Measurements from ENCODE around the gene TREH.
"Not testable (repeated sequence)": the region's sequence is repeated elsewhere in the genome, so short reads cannot be mapped to it uniquely, and the experiment has no call there.

Gene TREH

DNA sequence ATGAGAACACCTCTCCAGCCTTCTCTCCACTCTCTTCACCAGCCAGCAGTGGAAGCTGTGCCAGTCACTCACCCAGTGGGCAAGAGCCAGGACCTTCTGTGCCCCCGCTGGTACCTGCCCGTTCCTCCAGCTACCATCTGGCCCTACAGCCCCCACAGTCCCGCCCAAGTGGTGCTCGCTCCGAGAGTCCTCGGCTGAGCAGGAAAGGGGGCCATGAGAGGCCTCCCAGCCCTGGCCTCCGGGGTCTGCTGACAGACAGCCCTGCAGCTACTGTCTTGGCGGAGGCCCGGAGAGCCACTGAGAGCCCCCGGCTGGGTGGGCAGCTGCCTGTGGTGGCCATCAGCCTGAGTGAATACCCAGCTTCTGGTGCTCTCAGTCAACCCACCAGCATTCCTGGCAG lies 51.9 kb downstream of the TREH start:
- DNase-seq: no peak

DNA sequence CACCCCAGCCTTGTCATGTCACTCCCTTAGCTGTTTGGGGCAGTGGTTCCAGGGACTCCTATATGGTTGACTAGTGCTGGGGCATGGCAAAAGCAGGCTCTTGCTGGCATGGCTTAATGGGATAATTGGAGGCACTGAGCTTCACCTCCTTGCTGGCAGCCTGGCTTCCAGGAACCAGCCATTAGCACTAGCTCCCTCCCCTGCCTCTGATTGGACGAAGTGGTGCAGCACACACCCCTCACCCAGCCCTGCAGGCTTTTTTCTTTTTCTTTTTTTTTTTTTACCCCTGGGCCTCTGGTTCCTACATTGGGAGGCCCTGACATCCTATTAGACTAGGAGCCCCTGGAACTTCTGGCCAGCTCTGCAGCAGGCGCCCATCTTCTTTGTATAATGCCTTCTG lies 53.5 kb downstream of the TREH start:
- no peak for DNase-seq

- DNase-seq: no peak
Measured at GRCh38 chr11:118625036-118625690, 54.3 kb downstream of the TREH start.

GRCh38 chr11:118623269-118623655 lies 56.2 kb downstream of the TREH start:
- DNase-seq: no peak

GRCh38 chr11:118622376-118623268 lies 56.8 kb downstream of the TREH start:
- no peak for DNase-seq

- no peak for DNase-seq
Measured at GRCh38 chr11:118621784-118622375, 57.6 kb downstream of the TREH start.

DNA sequence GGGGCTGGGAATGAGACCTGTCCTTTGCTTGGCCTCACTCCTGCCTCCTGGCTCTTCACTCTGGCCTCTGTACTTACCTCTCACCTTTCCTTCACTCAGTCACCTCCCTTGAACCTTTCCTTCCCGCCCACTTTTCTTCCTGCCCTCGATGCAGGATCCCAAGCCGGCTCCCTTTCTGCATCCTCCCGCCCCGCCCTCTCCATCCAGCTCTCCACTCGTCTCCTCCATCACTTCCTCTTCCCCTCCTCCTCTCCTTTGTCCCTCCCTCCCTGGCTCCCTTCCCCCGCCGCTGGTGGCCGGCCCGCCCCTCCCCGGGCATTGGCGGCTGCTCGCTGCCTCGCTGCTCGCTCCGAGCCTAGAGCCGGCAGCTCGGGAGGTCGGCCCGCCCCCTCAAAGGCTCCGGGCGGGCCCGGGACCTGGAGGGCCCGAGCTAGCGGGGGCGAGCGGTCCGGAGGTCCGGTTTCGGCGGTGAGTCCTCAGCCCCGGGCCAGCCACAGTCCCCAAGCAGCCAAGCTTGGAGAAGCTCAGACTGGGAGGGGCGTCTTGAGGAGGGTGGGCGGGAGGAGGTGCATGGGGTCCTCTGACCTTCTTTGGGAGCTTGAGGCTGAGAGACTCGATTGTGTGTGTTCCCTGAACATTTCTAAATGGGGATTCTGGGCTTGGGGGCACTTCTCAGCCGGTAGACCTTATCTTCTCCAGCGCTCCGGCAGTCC lies 58.2 kb downstream of the TREH start:
- DNase-seq: peak in 1 of 2 donors; percentile 10

DNA sequence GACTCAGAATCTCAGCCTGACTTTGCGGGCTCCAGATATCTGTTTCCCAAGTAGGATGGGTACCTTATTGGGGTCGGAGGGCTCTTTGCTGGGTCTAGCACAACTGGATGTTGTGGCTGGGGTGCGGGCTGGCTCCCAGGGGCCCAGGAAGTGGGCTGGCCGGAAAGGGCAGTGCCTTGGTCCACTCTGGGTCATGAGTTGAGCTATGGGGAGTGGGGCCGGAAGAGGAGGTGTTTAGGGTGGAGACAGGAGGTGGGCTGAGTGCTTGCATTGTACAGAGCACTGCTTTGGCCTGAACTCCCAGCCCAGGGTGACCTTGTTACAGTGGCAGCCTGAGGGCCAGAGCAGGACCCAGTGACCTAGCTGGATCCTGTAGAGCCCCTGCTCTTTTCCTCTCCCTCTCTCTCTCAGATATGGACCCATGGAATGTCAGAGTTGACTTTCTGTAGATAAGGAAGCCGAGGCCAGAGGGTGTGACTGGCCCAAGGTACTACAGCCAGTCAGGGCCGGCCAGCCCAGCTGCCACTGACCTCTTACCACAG lies 58.9 kb downstream of the TREH start:
- DNase-seq: no peak

DNA sequence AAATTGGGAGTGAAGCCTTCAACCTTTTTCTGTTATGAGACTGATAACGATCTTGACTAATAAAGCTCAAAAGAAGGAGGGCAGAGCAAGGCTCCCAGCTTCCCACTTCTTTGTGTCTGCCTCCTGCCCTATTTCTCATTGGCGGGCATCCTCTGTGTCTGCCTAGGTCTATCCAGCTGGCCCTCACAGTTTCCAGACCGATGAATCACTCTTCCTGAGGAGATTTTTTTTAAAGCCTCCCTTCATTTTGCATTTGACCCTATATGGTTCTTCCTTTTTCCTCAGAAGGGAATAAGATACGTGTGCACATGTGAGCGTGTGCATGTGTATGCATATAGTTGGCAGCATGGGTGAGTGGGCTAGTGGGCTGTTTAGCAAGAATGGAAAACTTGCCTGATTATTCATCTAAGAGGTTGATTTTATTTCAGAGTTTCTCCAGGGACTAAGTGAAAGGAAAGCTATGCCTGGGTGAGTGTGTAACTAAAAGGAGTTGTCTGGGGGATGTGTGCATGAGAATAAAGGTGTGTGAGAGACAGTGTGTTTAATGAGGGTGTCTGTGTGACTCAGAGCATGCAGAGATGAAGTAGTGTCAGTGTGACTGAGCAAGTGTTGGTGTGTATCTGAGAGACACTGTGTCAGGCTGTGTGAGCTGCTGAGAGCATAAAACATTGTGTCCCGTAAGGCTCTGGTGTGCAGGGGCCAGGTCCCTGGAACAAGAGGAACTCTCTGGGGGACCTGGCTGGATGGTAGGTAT lies 59.8 kb downstream of the TREH start:
- no peak for DNase-seq

GRCh38 chr11:118618991-118619375 lies 60.5 kb downstream of the TREH start:
- no peak for DNase-seq

- no peak for DNase-seq
Measured at GRCh38 chr11:118618115-118618990, 61.1 kb downstream of the TREH start.

GRCh38 chr11:118615976-118616371 lies 63.5 kb downstream of the TREH start:
- no peak for DNase-seq

- DNase-seq: no peak
Measured at GRCh38 chr11:118615282-118615975, 64.0 kb downstream of the TREH start.

DNA sequence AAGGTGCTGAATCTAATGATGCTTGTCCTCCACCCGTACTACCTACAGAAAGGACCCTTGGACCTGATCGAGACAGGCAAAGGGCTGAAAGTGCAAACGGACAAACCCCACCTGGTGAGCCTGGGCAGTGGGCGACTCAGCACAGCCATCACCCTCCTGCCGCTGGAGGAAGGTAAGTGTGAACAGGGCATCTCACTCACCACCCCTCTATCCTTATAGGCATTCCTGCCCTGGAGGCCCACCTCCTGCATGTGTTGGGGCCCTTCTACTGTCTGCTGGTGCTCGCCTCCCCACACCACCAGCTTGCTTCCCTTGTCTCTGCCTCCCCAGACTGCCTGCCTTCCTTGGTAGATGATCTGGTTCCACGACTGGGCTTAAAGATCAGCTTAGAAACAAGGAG lies 64.9 kb downstream of the TREH start:
- DNase-seq: no peak

GRCh38 chr11:118612378-118612777 lies 67.1 kb downstream of the TREH start:
- DNase-seq: no peak

DNA sequence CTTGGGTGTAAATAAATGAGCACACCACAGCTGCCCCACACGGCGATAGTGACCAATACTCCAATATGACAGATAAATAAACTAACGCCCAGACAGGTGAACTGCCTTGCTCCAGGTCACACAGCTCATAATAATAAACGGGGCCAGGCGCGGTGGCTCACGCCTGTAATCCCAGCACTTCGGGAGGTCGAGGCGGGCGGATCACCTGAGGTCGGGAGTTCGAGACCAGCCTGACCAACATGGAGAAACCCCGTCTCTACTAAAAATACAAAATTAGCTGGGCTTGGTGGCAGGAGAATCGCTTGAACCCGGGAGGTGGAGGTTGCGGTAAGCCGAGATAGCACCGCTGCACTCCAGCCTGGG lies 68.0 kb downstream of the TREH start:
- not testable (repeated sequence) for DNase-seq

DNA sequence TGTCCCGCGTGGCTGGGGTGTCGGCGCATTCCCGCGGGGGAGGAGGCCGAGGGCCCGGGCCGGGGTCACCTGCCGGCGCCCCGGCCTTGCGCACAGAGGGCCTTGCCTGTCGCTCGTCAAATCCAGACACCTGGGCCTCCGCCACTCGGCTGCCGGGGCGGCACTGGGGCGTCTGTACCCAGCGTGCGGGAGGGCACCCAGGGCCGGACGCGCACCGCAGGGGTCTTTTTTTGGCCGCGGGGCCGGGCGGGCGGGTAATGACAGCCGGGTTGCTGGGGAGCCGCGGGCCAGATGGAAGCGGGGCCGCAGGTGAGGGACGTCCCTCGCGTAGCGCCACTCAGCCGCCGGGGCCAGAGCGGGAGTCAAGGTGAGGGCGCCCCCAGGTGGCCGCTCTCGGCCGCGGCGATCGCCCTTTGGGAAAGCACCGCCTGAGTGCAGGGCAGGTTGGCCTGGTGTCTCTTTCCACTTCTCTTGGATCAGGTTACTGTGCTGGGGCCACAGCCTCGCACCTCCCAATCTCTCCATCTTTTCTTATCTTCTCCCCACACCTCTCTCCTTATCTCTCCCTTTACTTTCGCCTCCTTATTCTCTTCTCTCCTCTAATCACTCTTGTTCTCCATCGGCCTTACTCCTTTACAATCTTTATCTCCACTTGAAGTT lies 68.5 kb downstream of the TREH start:
- DNase-seq: peak; percentile 85 to 88

GRCh38 chr11:118610225-118610772 lies 69.2 kb downstream of the TREH start:
- DNase-seq: peak in 1 of 2 donors; percentile 15

DNA sequence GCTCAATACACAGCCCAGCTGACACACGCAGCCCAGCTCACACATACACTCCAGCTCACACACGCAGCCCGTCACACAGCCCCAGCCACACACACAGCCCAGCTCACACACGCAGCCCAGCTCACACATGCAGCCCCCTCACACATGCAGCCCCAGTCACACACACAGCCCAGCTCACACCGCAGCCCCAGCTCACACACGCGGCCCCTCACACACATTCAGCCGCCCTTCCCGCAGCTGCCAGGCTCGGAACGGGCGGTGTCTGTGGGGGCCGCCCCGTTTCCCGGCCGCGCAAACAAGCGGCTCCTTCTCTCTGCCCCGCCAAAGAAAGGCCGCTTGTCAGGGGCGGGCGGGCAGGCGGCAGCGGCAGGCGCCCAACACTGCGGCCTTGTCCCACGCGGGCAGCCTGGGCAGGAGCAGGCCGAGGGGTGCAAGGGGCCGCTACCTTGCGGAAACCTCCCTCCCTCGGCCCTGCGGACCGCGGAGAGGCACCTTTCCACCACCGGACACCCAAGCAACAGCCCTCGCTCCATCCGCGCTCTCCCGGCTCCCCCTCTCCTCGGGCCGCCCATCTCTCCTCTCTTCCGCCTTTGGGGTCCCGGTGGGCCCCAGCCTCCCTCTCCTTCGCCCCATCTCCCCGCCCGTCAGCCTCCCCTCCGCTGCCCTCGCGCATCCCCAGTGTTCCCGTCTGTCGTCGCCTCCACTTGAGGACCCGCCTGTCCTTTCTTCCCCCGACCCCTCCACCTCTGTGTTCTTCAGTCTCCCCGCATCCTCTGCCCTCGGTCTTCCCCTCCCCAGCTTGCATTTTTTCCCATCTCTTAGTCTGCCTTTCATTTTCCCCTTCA lies 69.8 kb downstream of the TREH start:
- peak; percentile 7 to 18 for DNase-seq
